WTC11 (cell line): Measurements from ENCODE around the gene AFF2. TPM values are rescaled to one million over a fixed set of nuclear protein-coding genes. Genes with fewer than 3 reads are reported as not detected.

Source experiments
- ATAC-seq: fragments of 200-7000 bp; cut with Tn5 transposase; 2 replicates; pipeline ENCODE4 v1.10.0; 2021; ENCODE audit warnings: mild to moderate bottlenecking, moderate library complexity
- CTCF ChIA-PET: fragments of 300-600 bp; sonication (Branson Sonifier 250); formaldehyde crosslinking; loops from one replicate; lab custom pipeline; 2021; ENCODE audit warnings: antibody characterized with exemption; lab: Charles Lee
- POLR2A ChIA-PET: fragments of 350-600 bp; sonication (Branson Sonifier 250); formaldehyde crosslinking; loops from one replicate; lab custom pipeline; 2021; ENCODE audit warnings: antibody characterized with exemption; lab: Charles Lee
- DNase-seq: peaks from one replicate; pipeline ENCODE4 v3.0.0; 2021; ENCODE audit warnings: low spot score
- H3K27ac Mint-ChIP-seq: 2 replicates; pipeline ENCODE4 v1.8.0; 2021; ENCODE audit warnings: mixed read lengths
- H3K27me3 Mint-ChIP-seq: 2 replicates; pipeline ENCODE4 v1.8.0; 2021; ENCODE audit warnings: low read depth, mild to moderate bottlenecking, moderate library complexity, mixed read lengths
- H3K36me3 Mint-ChIP-seq: 2 replicates; pipeline ENCODE4 v1.8.0; 2021; ENCODE audit warnings: mixed read lengths
- H3K4me1 Mint-ChIP-seq: 2 replicates; pipeline ENCODE4 v1.8.0; 2022; ENCODE audit warnings: mixed read lengths
- H3K4me3 Mint-ChIP-seq: 2 replicates; pipeline ENCODE4 v1.8.0; 2021; ENCODE audit warnings: mild to moderate bottlenecking, moderate library complexity, mixed read lengths
- H3K9me3 Mint-ChIP-seq: 2 replicates; pipeline ENCODE4 v1.8.0; 2021; ENCODE audit warnings: mixed read lengths
- CBFB ChIP-seq: sonication (generic); formaldehyde crosslinking; IDR thresholded peaks from 2 replicates; pipeline ENCODE4 v1.8.1; 2022; ENCODE audit warnings: mild to moderate bottlenecking, low read depth, missing genetic modification reagents
- EMX1 ChIP-seq: fragments of 250-450 bp; sonication (Bioruptor Pico); IDR thresholded peaks from 2 replicates; pipeline ENCODE4 v1.8.0; 2021; ENCODE audit warnings: mild to moderate bottlenecking
- JUN ChIP-seq: sonication (generic); formaldehyde crosslinking; IDR thresholded peaks from 2 replicates; pipeline ENCODE4 v1.8.0; 2023; ENCODE audit warnings: mild to moderate bottlenecking, missing genetic modification reagents
- RORB ChIP-seq: fragments of 250-450 bp; sonication (Bioruptor Pico); IDR thresholded peaks from 2 replicates; pipeline ENCODE4 v1.9.0; 2021; ENCODE audit warnings: mild to moderate bottlenecking
- SOX15 ChIP-seq: fragments of 250-450 bp; sonication (Bioruptor Pico); IDR thresholded peaks from 2 replicates; pipeline ENCODE4 v1.9.0; 2021; ENCODE audit warnings: mild to moderate bottlenecking
- TEAD4 ChIP-seq: sonication (generic); formaldehyde crosslinking; IDR thresholded peaks from 2 replicates; pipeline ENCODE4 v1.8.0; 2022; ENCODE audit warnings: mild to moderate bottlenecking, missing genetic modification reagents
- TP53 ChIP-seq: sonication (generic); formaldehyde crosslinking; IDR thresholded peaks from 2 replicates; pipeline ENCODE4 v1.8.1; 2023; ENCODE audit warnings: mild to moderate bottlenecking, missing genetic modification reagents
- ZNF121 ChIP-seq: sonication (generic); formaldehyde crosslinking; IDR thresholded peaks from 2 replicates; pipeline ENCODE4 v1.8.0; 2023; ENCODE audit warnings: missing genetic modification reagents
- ZNF232 ChIP-seq: sonication (generic); formaldehyde crosslinking; IDR thresholded peaks from 2 replicates; pipeline ENCODE4 v1.8.0; 2022; ENCODE audit warnings: mild to moderate bottlenecking, missing genetic modification reagents
- ZNF317 ChIP-seq: sonication (generic); formaldehyde crosslinking; IDR thresholded peaks from 2 replicates; pipeline ENCODE4 v1.8.1; 2023; ENCODE audit warnings: low read depth, mild to moderate bottlenecking, moderate library complexity, missing genetic modification reagents, borderline replicate concordance
- ZNF671 ChIP-seq: fragments of 250-450 bp; sonication (Bioruptor Pico); IDR thresholded peaks from 2 replicates; pipeline ENCODE4 v1.8.0; 2021; ENCODE audit warnings: mild to moderate bottlenecking
- total RNA-seq: library from RNA; stranded (reverse); gene quantifications from 3 replicates; pipeline ENCODE4 v1.2.3, GENCODE V29; 2021
- TF ChIP-seq, protein P1 (sequence below): sonication (generic); formaldehyde crosslinking; IDR thresholded peaks from 2 replicates; pipeline ENCODE4 v1.8.0; 2022; ENCODE audit warnings: mild to moderate bottlenecking, missing genetic modification reagents
- TF ChIP-seq, protein P2 (sequence below): sonication (generic); formaldehyde crosslinking; IDR thresholded peaks from 2 replicates; pipeline ENCODE4 v1.8.0; 2022; ENCODE audit warnings: mild to moderate bottlenecking, missing genetic modification reagents
- TF ChIP-seq, protein P3 (sequence below): fragments of 200-600 bp; IDR thresholded peaks from 2 replicates; pipeline ENCODE4 v1.8.0; 2022; ENCODE audit warnings: antibody characterized with exemption
- TF ChIP-seq, protein P4 (sequence below): fragments of 250-450 bp; sonication (Bioruptor Pico); IDR thresholded peaks from 2 replicates; pipeline ENCODE4 v2.1.2; 2022; ENCODE audit warnings: mild to moderate bottlenecking, moderate library complexity
- TF ChIP-seq, protein P5 (sequence below): sonication (generic); formaldehyde crosslinking; conservative IDR thresholded peaks from 2 replicates; pipeline ENCODE4 v1.8.1; 2022; ENCODE audit warnings: mild to moderate bottlenecking, missing genetic modification reagents
- TF ChIP-seq, protein P6 (sequence below): fragments of 250-450 bp; sonication (Bioruptor Pico); IDR thresholded peaks from 2 replicates; pipeline ENCODE4 v1.9.0; 2021; ENCODE audit warnings: moderate library complexity, mild to moderate bottlenecking, inconsistent platforms, borderline replicate concordance
- TF ChIP-seq, protein P7 (sequence below): fragments of 250-450 bp; sonication (Bioruptor Pico); IDR thresholded peaks from 2 replicates; pipeline ENCODE4 v1.8.0; 2021; ENCODE audit warnings: mild to moderate bottlenecking
- TF ChIP-seq, protein P8 (sequence below): sonication (generic); formaldehyde crosslinking; IDR thresholded peaks from 2 replicates; pipeline ENCODE4 v1.8.1; 2022; ENCODE audit warnings: mild to moderate bottlenecking, missing genetic modification reagents, moderate library complexity, borderline replicate concordance
- TF ChIP-seq, protein P9 (sequence below): sonication (generic); formaldehyde crosslinking; IDR thresholded peaks from 2 replicates; pipeline ENCODE4 v1.8.1; 2023; ENCODE audit warnings: mild to moderate bottlenecking, missing genetic modification reagents, moderate library complexity
- TF ChIP-seq, protein P10 (sequence below): sonication (generic); formaldehyde crosslinking; IDR thresholded peaks from 2 replicates; pipeline ENCODE4 v1.8.1; 2023; ENCODE audit warnings: mild to moderate bottlenecking, moderate library complexity, missing genetic modification reagents

Gene AFF2
- total RNA-seq, 1 experiment from 2014 or later, result 7.6 TPM

DNA sequence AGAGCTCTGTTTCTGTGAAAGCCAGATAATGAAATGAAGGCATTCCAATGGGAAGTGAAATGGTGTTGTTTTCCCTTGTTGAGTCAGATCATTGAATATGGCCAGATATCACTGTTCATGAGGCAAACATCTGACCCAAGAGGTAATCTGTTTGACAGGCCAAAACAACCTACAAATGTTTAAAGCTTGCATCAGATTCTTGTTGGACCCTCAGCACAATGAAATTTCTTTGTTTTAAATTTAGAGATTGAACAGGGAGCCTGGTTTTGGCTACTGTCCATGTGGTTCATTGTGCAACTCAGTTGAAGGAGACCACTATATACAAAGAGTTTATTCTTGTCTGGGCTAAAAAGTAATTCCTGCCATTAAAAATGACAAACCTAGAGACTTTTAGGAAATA is 159.1 kb downstream of the AFF2 start:
- Mint-ChIP-seq H3K27ac (no peak overlapping the region), H3K27me3 (no peaks in the 10 kb centered on the region), H3K4me3 (no peak overlapping the region), H3K4me1 (no peaks in the 10 kb centered on the region), H3K9me3 (peaks cover 2% of the 10 kb centered on the region), H3K36me3 (no peaks in the 10 kb centered on the region)
- ATAC-seq, result no peak
- no peak for DNase-seq
- ChIA-PET POLR2A (no interaction called here), CTCF (no interaction called here)
- TF ChIP-seq, protein P1, sequence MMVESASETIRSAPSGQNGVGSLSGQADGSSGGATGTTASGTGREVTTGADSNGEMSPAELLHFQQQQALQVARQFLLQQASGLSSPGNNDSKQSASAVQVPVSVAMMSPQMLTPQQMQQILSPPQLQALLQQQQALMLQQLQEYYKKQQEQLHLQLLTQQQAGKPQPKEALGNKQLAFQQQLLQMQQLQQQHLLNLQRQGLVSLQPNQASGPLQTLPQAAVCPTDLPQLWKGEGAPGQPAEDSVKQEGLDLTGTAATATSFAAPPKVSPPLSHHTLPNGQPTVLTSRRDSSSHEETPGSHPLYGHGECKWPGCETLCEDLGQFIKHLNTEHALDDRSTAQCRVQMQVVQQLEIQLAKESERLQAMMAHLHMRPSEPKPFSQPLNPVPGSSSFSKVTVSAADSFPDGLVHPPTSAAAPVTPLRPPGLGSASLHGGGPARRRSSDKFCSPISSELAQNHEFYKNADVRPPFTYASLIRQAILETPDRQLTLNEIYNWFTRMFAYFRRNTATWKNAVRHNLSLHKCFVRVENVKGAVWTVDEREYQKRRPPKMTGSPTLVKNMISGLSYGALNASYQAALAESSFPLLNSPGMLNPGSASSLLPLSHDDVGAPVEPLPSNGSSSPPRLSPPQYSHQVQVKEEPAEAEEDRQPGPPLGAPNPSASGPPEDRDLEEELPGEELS, result no peak
- TF ChIP-seq ZNF232 (CRISPR knock-in tag), result no peak
- no peak for TF ChIP-seq EMX1 (CRISPR knock-in tag)
- TF ChIP-seq, protein P2, sequence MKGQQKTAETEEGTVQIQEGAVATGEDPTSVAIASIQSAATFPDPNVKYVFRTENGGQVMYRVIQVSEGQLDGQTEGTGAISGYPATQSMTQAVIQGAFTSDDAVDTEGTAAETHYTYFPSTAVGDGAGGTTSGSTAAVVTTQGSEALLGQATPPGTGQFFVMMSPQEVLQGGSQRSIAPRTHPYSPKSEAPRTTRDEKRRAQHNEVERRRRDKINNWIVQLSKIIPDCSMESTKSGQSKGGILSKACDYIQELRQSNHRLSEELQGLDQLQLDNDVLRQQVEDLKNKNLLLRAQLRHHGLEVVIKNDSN (CRISPR knock-in tag), result no peak
- TF ChIP-seq, protein P3, sequence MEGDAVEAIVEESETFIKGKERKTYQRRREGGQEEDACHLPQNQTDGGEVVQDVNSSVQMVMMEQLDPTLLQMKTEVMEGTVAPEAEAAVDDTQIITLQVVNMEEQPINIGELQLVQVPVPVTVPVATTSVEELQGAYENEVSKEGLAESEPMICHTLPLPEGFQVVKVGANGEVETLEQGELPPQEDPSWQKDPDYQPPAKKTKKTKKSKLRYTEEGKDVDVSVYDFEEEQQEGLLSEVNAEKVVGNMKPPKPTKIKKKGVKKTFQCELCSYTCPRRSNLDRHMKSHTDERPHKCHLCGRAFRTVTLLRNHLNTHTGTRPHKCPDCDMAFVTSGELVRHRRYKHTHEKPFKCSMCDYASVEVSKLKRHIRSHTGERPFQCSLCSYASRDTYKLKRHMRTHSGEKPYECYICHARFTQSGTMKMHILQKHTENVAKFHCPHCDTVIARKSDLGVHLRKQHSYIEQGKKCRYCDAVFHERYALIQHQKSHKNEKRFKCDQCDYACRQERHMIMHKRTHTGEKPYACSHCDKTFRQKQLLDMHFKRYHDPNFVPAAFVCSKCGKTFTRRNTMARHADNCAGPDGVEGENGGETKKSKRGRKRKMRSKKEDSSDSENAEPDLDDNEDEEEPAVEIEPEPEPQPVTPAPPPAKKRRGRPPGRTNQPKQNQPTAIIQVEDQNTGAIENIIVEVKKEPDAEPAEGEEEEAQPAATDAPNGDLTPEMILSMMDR, result no peak
- TF ChIP-seq ZNF317 (CRISPR knock-in tag), result no peak
- no peak for TF ChIP-seq CBFB
- no peak for TF ChIP-seq ZNF671 (CRISPR knock-in tag)
- TF ChIP-seq ZNF121 (CRISPR knock-in tag), result no peak
- TF ChIP-seq, protein P4, sequence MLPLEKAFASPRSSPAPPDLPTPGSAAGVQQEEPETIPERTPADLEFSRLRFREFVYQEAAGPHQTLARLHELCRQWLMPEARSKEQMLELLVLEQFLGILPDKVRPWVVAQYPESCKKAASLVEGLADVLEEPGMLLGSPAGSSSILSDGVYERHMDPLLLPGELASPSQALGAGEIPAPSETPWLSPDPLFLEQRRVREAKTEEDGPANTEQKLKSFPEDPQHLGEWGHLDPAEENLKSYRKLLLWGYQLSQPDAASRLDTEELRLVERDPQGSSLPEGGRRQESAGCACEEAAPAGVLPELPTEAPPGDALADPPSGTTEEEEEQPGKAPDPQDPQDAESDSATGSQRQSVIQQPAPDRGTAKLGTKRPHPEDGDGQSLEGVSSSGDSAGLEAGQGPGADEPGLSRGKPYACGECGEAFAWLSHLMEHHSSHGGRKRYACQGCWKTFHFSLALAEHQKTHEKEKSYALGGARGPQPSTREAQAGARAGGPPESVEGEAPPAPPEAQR (CRISPR knock-in tag), result no peak
- TF ChIP-seq, protein P5, sequence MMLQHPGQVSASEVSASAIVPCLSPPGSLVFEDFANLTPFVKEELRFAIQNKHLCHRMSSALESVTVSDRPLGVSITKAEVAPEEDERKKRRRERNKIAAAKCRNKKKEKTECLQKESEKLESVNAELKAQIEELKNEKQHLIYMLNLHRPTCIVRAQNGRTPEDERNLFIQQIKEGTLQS, result no peak
- no peak for TF ChIP-seq RORB

DNA sequence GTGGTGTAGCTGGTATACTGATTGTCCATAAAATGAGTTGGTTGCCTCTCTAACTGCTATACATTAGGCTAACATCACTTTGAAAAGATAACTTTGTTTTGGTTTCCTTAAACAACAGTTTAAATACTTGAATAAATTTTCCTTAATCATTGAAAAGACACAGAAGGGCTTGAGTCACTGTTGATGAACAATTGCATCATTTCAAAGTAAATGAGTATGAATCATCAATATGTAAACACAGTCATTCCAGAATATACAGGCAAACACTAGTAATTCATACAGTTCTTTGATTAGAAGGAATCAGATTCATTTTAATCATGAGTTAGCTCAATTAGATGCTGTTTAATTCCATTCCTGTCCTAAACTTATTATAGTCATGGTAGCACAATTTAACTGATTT is 160.6 kb downstream of the AFF2 start:
- H3K4me3 Mint-ChIP-seq, result no peak overlapping the region
- H3K27me3 Mint-ChIP-seq, result no peaks in the 10 kb centered on the region
- TF ChIP-seq TEAD4 (CRISPR knock-in tag), result no peak
- TF ChIP-seq RORB, result no peak
- TF ChIP-seq, protein P6, sequence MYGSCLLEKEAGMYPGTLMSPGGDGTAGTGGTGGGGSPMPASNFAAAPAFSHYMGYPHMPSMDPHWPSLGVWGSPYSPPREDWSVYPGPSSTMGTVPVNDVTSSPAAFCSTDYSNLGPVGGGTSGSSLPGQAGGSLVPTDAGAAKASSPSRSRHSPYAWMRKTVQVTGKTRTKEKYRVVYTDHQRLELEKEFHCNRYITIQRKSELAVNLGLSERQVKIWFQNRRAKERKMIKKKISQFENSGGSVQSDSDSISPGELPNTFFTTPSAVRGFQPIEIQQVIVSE, result no peak
- TF ChIP-seq SOX15, result no peak
- TF ChIP-seq, protein P7, sequence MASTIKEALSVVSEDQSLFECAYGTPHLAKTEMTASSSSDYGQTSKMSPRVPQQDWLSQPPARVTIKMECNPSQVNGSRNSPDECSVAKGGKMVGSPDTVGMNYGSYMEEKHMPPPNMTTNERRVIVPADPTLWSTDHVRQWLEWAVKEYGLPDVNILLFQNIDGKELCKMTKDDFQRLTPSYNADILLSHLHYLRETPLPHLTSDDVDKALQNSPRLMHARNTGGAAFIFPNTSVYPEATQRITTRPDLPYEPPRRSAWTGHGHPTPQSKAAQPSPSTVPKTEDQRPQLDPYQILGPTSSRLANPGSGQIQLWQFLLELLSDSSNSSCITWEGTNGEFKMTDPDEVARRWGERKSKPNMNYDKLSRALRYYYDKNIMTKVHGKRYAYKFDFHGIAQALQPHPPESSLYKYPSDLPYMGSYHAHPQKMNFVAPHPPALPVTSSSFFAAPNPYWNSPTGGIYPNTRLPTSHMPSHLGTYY (CRISPR knock-in tag), result no peak
- TF ChIP-seq, protein P8, sequence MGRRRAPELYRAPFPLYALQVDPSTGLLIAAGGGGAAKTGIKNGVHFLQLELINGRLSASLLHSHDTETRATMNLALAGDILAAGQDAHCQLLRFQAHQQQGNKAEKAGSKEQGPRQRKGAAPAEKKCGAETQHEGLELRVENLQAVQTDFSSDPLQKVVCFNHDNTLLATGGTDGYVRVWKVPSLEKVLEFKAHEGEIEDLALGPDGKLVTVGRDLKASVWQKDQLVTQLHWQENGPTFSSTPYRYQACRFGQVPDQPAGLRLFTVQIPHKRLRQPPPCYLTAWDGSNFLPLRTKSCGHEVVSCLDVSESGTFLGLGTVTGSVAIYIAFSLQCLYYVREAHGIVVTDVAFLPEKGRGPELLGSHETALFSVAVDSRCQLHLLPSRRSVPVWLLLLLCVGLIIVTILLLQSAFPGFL (CRISPR knock-in tag), result no peak
- TF ChIP-seq TP53 (CRISPR knock-in tag), result no peak
- TF ChIP-seq JUN (CRISPR knock-in tag), result no peak
- TF ChIP-seq, protein P9, sequence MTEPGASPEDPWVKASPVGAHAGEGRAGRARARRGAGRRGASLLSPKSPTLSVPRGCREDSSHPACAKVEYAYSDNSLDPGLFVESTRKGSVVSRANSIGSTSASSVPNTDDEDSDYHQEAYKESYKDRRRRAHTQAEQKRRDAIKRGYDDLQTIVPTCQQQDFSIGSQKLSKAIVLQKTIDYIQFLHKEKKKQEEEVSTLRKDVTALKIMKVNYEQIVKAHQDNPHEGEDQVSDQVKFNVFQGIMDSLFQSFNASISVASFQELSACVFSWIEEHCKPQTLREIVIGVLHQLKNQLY (CRISPR knock-in tag), result no peak
- TF ChIP-seq, protein P10, sequence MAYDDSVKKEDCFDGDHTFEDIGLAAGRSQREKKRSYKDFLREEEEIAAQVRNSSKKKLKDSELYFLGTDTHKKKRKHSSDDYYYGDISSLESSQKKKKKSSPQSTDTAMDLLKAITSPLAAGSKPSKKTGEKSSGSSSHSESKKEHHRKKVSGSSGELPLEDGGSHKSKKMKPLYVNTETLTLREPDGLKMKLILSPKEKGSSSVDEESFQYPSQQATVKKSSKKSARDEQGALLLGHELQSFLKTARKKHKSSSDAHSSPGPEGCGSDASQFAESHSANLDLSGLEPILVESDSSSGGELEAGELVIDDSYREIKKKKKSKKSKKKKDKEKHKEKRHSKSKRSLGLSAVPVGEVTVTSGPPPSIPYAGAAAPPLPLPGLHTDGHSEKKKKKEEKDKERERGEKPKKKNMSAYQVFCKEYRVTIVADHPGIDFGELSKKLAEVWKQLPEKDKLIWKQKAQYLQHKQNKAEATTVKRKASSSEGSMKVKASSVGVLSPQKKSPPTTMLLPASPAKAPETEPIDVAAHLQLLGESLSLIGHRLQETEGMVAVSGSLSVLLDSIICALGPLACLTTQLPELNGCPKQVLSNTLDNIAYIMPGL (CRISPR knock-in tag), result no peak

More for the DNA sequence above, 160.6 kb downstream of the AFF2 start:
- Mint-ChIP-seq H3K4me1 (no peaks in the 10 kb centered on the region), H3K36me3 (peaks cover 5% of the 10 kb centered on the region; the same call in 1 of the 2 replicates), H3K27ac (no peak overlapping the region), H3K9me3 (peaks cover 4% of the 10 kb centered on the region; the same call in 1 of the 2 replicates)
- CTCF ChIA-PET, result no interaction called here
- ATAC-seq, result no peak
- DNase-seq, result no peak
- POLR2A ChIA-PET, result no interaction called here
